ENCODE data around the gene CTAG1B. TPM values are rescaled to one million over a fixed set of nuclear protein-coding genes. Genes with fewer than 3 reads are reported as not detected.
"Not testable (repeated sequence)": the region's sequence is repeated elsewhere in the genome, so short reads cannot be mapped to it uniquely, and the experiment has no call there.

The CTAG1B gene
- not detected for total RNA-seq
- long read RNA-seq = 0 reads

- H3K27ac ChIP-seq; intact Hi-C loops (cut with DNase I); ATAC-seq: not testable (repeated sequence)
Observed at GRCh38 chrX:154619182-154619581, at the start of gene CTAG1B. Gene CTAG1B, minus strand, starts transcription at chrX:154619282. Its CDS starts 64 bp downstream, at chrX:154619218.

DNA sequence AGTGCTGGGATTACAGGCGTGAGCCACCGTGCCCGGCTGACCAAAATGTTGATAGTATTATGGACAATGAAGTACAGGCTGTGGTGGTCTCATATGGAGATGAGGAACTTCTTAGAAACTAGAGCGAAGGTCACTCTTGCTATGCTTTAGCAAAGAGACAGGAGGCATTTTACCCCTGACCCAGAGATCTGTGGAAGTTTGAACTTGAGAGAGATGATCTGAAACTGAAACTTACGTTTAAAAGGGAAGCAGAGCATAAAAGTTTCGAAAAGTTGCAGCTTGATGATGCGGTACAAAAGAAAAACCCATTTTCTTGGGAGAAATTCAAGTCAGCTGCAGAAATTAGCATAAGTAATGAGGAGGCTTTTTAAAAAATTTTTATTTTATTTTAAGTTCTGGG is 42.8 kb upstream of the CTAG1B start:
- no peaks in the 10 kb centered on the region for H3K27me3 ChIP-seq
- H3K27ac ChIP-seq = no peak overlapping the region
- DNase-seq = no peak
- no peaks in the 10 kb centered on the region for H3K36me3 ChIP-seq
- no peaks in the 10 kb centered on the region for H3K4me1 ChIP-seq
- no peak for ATAC-seq
- no peaks in the 10 kb centered on the region for H3K9me3 ChIP-seq
- TF ChIP-seq CTCF (IDR thresholded peaks at IDR 0.05) = no peak
- H3K4me3 ChIP-seq = no peak overlapping the region
- intact Hi-C loops (cut with DNase I) = no loop called here

More at GRCh38 chrX:154619182-154619581, at the start of gene CTAG1B:
- DNase-seq, H3K4me3 ChIP-seq, H3K36me3 ChIP-seq, H3K4me1 ChIP-seq, H3K9me3 ChIP-seq, H3K27me3 ChIP-seq: not testable (repeated sequence)

- H3K36me3 ChIP-seq = no peaks in the 10 kb centered on the region
- H3K4me3 ChIP-seq = no peak overlapping the region
- no peaks in the 10 kb centered on the region for H3K9me3 ChIP-seq
- intact Hi-C loops (cut with DNase I) = no loop called here
- H3K27me3 ChIP-seq = no peaks in the 10 kb centered on the region
- no peak overlapping the region for H3K27ac ChIP-seq
- DNase-seq = no peak
- no peaks in the 10 kb centered on the region for H3K4me1 ChIP-seq
- no peak for TF ChIP-seq CTCF (IDR thresholded peaks at IDR 0.05)
- ATAC-seq = peak; percentile 30
Observed at GRCh38 chrX:154661170-154661569, 42.1 kb upstream of the CTAG1B start.

GRCh38 chrX:154660541-154660940 is 41.5 kb upstream of the CTAG1B start:
- ATAC-seq (no peak), DNase-seq (no peak)
- H3K4me1 ChIP-seq = no peaks in the 10 kb centered on the region
- no peaks in the 10 kb centered on the region for H3K27me3 ChIP-seq
- no peak overlapping the region for H3K4me3 ChIP-seq
- no peaks in the 10 kb centered on the region for H3K9me3 ChIP-seq
- intact Hi-C loops (cut with DNase I) = no loop called here
- TF ChIP-seq CTCF (IDR thresholded peaks at IDR 0.05) = no peak
- H3K27ac ChIP-seq = no peak overlapping the region
- H3K36me3 ChIP-seq = no peaks in the 10 kb centered on the region

DNA sequence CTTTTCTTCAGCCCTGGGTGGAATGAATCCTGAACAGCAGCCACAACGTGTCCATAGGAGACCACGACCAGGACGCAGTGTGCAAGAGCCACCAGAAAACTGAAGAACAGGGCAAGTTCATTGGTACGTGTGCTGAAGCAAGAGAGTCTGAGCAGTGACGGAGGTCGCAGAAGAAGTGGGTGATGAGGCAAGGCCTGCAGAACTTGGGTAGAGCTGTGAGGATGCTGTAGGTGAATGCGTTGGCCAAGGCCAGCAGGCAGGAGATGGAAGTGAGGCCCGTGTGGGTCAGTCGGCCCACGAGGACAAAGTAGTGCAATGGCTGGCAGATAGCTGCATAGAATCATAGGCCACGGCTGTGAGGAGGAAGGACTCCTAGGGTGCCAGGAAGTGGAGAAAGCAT is 39.9 kb upstream of the CTAG1B start:
- Histone ChIP-seq H3K4me1 (no peaks in the 10 kb centered on the region), H3K36me3 (no peaks in the 10 kb centered on the region), H3K4me3 (no peak overlapping the region), H3K9me3 (no peaks in the 10 kb centered on the region), H3K27ac (no peak overlapping the region), H3K27me3 (no peaks in the 10 kb centered on the region)
- ATAC-seq (no peak), DNase-seq (no peak)
- TF ChIP-seq CTCF (IDR thresholded peaks at IDR 0.05) = no peak
- intact Hi-C loops (cut with DNase I) = no loop called here

DNA sequence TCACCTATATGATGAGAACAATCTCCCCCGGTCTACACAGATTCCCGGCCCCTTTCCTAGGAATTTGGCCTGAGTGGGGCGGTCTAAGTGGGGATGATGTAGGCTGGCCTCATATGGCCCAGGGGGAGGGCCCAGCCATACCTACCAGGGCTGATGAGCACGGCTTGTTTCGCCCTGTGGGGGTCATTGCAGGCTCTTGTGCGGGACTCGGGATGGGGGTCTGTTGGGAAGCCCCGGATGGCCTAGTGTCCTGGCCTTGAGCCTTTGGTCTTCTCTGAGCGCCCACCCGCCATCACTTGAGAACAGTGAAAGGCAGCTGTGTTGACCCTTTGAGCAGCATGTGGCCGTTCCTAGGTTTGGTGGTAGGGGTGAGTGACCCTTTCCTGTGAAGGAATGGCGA is 39.1 kb upstream of the CTAG1B start:
- Histone ChIP-seq H3K4me3 (no peak overlapping the region), H3K4me1 (no peaks in the 10 kb centered on the region), H3K9me3 (no peaks in the 10 kb centered on the region), H3K36me3 (no peaks in the 10 kb centered on the region), H3K27ac (no peak overlapping the region), H3K27me3 (no peaks in the 10 kb centered on the region)
- DNase-seq = no peak
- TF ChIP-seq CTCF (IDR thresholded peaks at IDR 0.05) = no peak
- intact Hi-C loops (cut with DNase I) = no loop called here
- no peak for ATAC-seq

Measured in upper lobe of right lung (tissue), 1 donor.